Measurements from ENCODE around the gene TNPO3.
A peak's percentile ranks its signal among the peaks of the same experiment; 100 is the strongest.
"Not testable (repeated sequence)": the region's sequence is repeated elsewhere in the genome, so short reads cannot be mapped to it uniquely, and the experiment has no call there.

The TNPO3 gene

DNA sequence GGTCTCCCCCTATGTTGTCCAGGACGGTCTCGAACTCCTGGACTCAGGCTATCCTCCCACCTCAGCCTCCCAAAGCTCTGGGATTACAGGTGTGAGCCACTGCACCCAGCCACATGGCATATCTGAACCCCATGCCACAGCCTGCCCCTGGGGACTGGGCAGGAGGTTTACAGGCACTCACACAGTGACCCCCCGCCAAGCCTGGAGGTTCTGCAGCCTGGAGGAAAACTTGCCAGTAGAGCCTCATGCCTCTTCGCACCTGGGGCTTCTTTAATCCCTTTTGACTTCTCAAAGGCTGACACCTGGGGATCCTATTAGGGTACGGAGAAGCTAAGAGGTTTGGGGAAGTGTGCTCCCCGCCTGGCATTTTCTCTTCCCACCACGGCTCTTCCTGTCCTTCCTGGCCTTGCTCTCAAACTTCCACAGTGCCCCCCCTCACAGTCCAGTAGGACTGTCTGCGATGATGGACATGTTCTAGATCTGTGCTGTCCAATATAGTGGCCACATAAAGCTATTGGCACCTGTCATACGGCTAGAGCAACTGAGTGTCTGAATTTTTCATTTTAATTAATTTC, 133.0 kb downstream of the TNPO3 start:
- no peak for DNase-seq (ENCODE audit: low read depth)

DNA sequence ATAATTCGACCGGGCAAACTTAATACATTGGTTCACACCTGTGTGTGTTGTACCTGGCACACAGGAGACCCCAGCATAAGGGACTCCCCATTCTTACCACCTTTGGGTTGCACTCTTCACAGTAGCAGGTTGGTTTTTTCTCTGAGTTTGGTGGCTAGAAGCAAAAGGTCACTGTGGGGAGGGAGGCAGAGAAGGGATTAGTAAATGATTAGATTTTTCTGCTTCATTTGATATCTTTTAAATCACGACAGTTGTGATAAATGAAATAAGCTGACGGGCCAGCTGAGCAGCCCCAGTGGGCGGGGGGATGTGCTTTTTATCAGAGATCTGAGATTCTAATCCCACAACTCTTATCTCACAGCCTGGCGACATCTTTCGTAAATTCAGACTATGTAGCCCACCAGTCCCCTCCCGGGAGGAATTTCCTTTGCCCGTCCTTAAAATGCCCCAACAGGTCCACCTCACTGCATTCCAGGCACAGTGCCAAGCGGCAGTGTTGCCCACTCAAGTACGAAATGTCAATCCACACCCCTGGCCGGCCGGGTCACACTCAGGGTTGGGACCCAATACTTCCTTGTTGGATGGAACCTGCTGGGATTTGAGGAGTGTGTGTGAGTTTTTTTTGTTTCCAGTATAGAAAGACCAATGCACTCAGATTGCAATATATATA, 133.9 kb downstream of the TNPO3 start:
- DNase-seq (ENCODE audit: low read depth): no peak

DNA sequence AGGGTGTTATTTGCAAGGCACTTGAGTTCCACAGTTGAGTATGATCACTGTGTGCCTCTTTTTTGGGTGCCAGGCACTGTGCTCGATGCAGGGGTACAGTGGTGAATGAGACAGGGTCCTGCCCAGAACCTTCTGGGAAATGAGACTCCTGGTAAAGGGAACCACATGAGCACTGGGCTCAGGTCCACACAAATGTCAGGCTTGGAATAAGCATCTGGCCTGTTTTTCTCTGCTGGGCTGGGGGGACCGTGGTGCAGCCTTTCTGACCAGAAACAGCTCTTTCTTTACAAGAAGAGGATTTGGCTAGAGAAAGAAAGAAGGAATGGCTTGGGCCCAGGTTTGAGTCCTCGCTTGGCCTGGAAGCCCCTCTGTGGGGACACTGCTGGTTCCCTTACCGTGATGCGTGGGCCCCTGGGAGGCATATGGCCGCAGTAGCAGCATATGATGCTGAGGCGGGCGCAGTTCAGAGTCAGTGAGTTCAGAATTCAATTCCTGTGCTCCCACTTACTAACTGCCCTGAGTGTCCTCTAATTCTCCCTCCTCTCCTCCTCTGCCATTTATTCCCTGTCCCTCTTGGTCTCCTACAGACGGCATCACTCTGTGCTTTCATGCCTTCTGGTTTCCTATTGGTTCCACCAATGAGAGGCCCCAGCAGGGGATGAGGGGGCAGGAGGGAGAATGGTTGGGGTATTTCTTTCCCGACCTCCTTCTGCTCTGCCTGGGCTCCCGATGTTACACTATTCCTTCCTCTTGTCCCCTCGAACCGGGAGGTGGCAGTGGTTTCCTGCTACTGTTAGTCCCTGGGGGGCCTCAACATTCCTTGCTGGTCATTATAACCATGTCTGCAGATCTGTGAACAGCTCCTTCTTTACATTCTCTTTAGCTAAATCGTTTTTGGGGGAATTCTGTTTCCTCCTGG, 134.8 kb downstream of the TNPO3 start:
- DNase-seq (ENCODE audit: low read depth): no peak

DNA sequence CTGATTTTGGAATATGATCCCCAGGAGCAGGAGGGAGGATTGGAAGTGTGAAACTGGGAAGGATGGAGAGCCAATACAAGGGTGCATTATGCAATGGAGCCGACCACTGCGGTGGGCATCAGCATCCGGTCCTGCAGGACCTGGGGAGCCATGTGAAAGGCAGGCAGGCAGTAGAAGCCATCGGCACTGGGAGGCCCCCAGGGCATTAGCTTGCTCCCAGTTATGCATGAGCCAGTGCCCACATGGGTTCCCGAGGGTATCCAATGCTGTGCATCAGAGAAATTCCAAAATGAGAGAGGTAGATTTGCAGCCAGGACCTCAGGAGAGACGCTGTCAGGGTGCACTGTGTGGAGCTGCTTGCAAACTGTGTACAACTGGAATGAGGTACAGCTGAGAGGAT, 135.7 kb downstream of the TNPO3 start:
- no peak for DNase-seq (ENCODE audit: low read depth)

- DNase-seq (ENCODE audit: low read depth): no peak
These were observed 136.8 kb downstream of the TNPO3 start for GRCh38 chr7:128918016-128918665.

DNA sequence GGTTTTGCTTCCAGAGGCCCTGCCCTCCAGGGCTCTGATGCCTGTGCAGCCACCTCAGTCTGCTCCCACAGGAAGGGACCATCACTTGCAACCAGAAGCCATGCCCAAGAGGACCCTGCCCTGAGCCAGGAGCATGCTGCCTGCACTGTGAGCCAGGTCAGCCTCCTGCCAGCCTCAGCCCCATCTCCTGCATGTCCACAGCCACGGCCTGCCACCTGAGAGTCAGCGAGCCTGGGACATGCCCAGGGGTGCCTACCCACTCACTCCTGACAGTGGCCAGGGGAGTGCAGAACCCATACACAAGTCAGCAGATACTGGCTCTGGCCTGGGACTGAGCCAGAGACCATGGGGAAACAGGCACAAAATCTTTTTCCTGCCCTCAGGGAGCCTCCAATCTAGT, 137.8 kb downstream of the TNPO3 start:
- DNase-seq (ENCODE audit: low read depth): no peak

- no peak for DNase-seq (ENCODE audit: low read depth)
These were observed 138.3 kb downstream of the TNPO3 start for GRCh38 chr7:128916643-128916915.

- no peak for DNase-seq (ENCODE audit: low read depth)
These were observed 138.9 kb downstream of the TNPO3 start for GRCh38 chr7:128915841-128916642.

GRCh38 chr7:128915271-128915819, 139.6 kb downstream of the TNPO3 start:
- no peak for DNase-seq (ENCODE audit: low read depth)

DNA sequence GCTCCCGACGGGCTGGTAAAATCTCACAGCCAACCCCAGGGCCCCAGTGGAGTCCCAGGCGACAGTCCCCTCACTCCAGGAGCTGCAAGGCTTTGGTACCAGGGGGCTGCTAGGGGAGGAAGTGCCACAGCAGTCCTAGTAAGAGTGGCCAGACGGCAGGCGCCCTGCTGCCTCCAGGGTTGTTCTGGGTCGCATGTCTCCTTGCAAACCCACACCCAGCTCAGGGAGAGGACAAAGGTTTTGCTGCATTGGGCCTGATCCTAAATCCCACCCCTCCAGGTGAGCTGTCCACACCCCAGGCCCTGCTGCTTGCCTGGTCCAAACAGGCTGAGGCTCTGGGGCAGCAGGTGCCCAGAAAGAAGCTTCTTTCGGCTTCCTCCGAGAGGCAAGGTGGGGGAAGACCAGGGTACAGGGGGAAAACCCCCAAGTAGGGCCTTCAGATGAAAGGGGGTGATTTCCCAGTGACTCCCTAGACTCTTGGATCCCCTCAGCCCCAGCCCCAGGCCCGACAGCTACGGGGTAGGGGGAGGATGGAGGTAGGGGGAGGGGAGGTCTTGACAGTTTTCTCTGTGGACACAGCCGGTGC, 140.3 kb downstream of the TNPO3 start:
- no peak for DNase-seq (ENCODE audit: low read depth)

DNA sequence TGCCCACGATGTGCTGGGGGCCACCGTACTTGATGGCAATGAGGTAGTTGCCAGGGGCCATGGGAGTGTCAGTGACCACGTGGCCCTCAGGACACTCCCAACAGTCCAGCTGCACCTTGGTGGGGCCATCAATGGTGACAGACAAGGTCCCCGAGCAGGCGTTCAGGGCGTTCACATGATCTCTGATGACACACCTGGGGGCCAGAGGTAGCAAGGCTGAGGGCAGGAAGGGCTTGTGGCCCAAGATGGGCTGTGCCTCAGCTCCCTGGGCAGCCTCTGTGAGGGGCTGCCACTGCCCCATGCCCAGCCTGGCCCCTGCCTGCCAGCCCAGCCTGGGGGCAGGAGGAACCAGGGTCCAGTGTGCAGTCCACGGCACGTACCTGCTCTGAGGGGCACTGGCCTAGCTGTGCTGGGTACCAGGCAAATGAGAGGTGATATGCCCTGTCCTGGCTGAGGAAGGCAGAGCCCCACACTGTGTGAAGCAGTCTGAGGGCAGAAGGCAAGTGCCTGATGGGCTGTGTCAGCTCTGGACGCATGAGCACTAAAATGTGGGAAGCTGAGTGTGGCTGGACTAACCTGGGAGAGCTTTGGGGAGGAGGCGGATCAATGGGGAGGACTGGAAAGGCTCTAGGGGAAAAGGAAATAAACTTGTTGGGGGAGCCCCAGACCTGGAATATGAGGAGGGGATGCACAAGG, 140.9 kb downstream of the TNPO3 start:
- no peak for DNase-seq (ENCODE audit: low read depth)

- not testable (repeated sequence) for DNase-seq (ENCODE audit: low read depth)
These were observed 142.0 kb downstream of the TNPO3 start for GRCh38 chr7:128912709-128913495.

- DNase-seq (ENCODE audit: low read depth): no peak
These were observed 142.6 kb downstream of the TNPO3 start for GRCh38 chr7:128912281-128912680.

- DNase-seq (ENCODE audit: low read depth): no peak
These were observed 143.4 kb downstream of the TNPO3 start for GRCh38 chr7:128911423-128912031.

DNA sequence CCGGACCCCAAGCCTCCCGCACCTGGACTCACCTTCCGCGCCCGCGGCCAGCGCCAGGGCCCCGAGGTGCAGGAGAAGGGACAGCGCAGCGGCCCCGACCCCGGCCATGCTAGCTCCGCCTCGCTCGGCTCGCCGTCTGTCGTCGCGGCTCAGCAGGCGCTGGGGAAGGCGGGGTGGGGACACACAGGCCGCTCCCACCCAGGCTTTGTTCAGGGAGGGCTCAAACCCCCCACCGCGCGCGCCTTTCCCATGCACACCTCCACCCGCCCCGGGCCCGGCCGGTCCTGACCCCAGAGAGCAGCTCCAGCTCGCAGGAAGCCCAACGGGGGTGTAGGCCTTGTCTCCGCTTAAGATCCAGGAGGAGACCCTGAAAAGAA, 144.4 kb downstream of the TNPO3 start, which contains the start of gene KCP:
Gene KCP (minus strand): TSS at position 141 of the 377 bp plus-strand sequence. CDS start 33 bp downstream, at position 108.
- no peak for DNase-seq (ENCODE audit: low read depth)

GRCh38 chr7:128909625-128910568, 145.0 kb downstream of the TNPO3 start:
- peak; percentile 14 for DNase-seq (ENCODE audit: low read depth)

GRCh38 chr7:128908750-128909624, 145.9 kb downstream of the TNPO3 start:
- DNase-seq (ENCODE audit: low read depth): no peak
